Type B pancreatic cell (in vitro differentiated cells): ENCODE data around the gene DEFB127. TPM values are rescaled to one million over a fixed set of nuclear protein-coding genes. Genes with fewer than 3 reads are reported as not detected.
"Not testable (repeated sequence)": the region's sequence is repeated elsewhere in the genome, so short reads cannot be mapped to it uniquely, and the experiment has no call there.

Experiments
- DNase-seq: peaks from one replicate; pipeline ENCODE4 v3.0.0; 2021; ENCODE audit warnings: mixed read lengths; ENCODE audit not compliant: unreplicated experiment; ENCODE audit errors: extremely low spot score
- H3K27ac Mint-ChIP-seq: 2 replicates; pipeline ENCODE4 v1.8.0; 2021; ENCODE audit warnings: mild to moderate bottlenecking, mixed read lengths
- H3K27me3 Mint-ChIP-seq: 2 replicates; pipeline ENCODE4 v1.8.0; 2021; ENCODE audit warnings: mixed read lengths
- H3K36me3 Mint-ChIP-seq: 2 replicates; pipeline ENCODE4 v1.8.0; 2021; ENCODE audit warnings: mixed read lengths
- H3K4me1 Mint-ChIP-seq: one replicate; pipeline ENCODE4 v1.8.0; 2021; ENCODE audit warnings: mixed read lengths; ENCODE audit not compliant: unreplicated experiment
- H3K4me3 Mint-ChIP-seq: 2 replicates; pipeline ENCODE4 v1.8.0; 2021; ENCODE audit warnings: mild to moderate bottlenecking, mixed read lengths
- H3K9me3 Mint-ChIP-seq: 2 replicates; pipeline ENCODE4 v1.8.0; 2021; ENCODE audit warnings: mixed read lengths
- CTCF ChIP-seq: fragments of 200-600 bp; sonication (generic); conservative IDR thresholded peaks from 2 replicates; pipeline ENCODE4 v1.5.0; 2021; ENCODE audit warnings: antibody characterized with exemption, mild to moderate bottlenecking
- long read RNA-seq: library from polyadenylated mRNA; unstranded; transcript quantifications from one replicate; pipeline ENCODE4 v2.0.0, GENCODE V29; 2020
- total RNA-seq: library from RNA; stranded (reverse); gene quantifications from 2 replicates; pipeline ENCODE4 v1.2.1, GENCODE V29; 2021; ENCODE audit warnings: low replicate concordance

Gene DEFB127
- not detected in 2 replicates for total RNA-seq
- long read RNA-seq, result 0 reads

GRCh38 chr20:157154-157553, at the start of gene DEFB127:
DEFB127 (plus strand) TSS chr20:157454; CDS start chr20:157545, 91 bp downstream.
- no peak for DNase-seq
- Mint-ChIP-seq H3K4me1 (no peaks in the 10 kb centered on the region), H3K36me3 (no peaks in the 10 kb centered on the region), H3K27ac (no peak within 1 kb of the TSS), H3K9me3 (no peaks in the 10 kb centered on the region), H3K4me3 (no peak within 1 kb of the TSS), H3K27me3 (peaks cover 41% of the 10 kb centered on the region)
- TF ChIP-seq CTCF, result no peak

GRCh38 chr20:112396-112795, 44.9 kb upstream of the DEFB127 start:
- Mint-ChIP-seq H3K36me3 (no peaks in the 10 kb centered on the region), H3K9me3 (peaks cover 4% of the 10 kb centered on the region), H3K27ac (no peak overlapping the region), H3K4me1 (no peaks in the 10 kb centered on the region), H3K27me3 (peaks cover 19% of the 10 kb centered on the region), H3K4me3 (no peak overlapping the region)
- no peak for DNase-seq
- no peak for TF ChIP-seq CTCF

- no peaks in the 10 kb centered on the region for H3K9me3 Mint-ChIP-seq
- peaks cover 20% of the 10 kb centered on the region for H3K27me3 Mint-ChIP-seq
- no peaks in the 10 kb centered on the region for H3K4me1 Mint-ChIP-seq
- no peak for DNase-seq
- no peaks in the 10 kb centered on the region for H3K36me3 Mint-ChIP-seq
- H3K27ac Mint-ChIP-seq, result no peak overlapping the region
- H3K4me3 Mint-ChIP-seq, result no peak overlapping the region
- TF ChIP-seq CTCF, result no peak
These were observed 39.7 kb upstream of the DEFB127 start for GRCh38 chr20:117518-117917.

- not testable (repeated sequence) for DNase-seq
These were observed 27.4 kb upstream of the DEFB127 start for GRCh38 chr20:129786-130323.

GRCh38 chr20:137668-138490, 19.4 kb upstream of the DEFB127 start:
- peak; percentile 50 for TF ChIP-seq CTCF
- H3K9me3 Mint-ChIP-seq, result peaks cover 13% of the 10 kb centered on the region
- H3K36me3 Mint-ChIP-seq, result no peaks in the 10 kb centered on the region
- no peak overlapping the region for H3K27ac Mint-ChIP-seq
- DNase-seq, result no peak
- no peak overlapping the region for H3K4me3 Mint-ChIP-seq
- no peaks in the 10 kb centered on the region for H3K4me1 Mint-ChIP-seq
- H3K27me3 Mint-ChIP-seq, result peaks cover 27% of the 10 kb centered on the region

More at GRCh38 chr20:129786-130323, 27.4 kb upstream of the DEFB127 start:
- not testable (repeated sequence) for H3K9me3 Mint-ChIP-seq, H3K4me1 Mint-ChIP-seq, H3K36me3 Mint-ChIP-seq, H3K4me3 Mint-ChIP-seq, H3K27ac Mint-ChIP-seq
- H3K27me3 Mint-ChIP-seq, result peaks cover 18% of the 10 kb centered on the region

GRCh38 chr20:142290-142689, 15.0 kb upstream of the DEFB127 start, which contains the start of gene DEFB126:
DEFB126 (plus strand) TSS chr20:142590; CDS start chr20:142629, 39 bp downstream.
- Mint-ChIP-seq H3K9me3 (peaks cover 5% of the 10 kb centered on the region), H3K4me1 (no peaks in the 10 kb centered on the region), H3K4me3 (no peak within 1 kb of the TSS), H3K36me3 (no peaks in the 10 kb centered on the region), H3K27ac (no peak within 1 kb of the TSS), H3K27me3 (peaks cover 56% of the 10 kb centered on the region)
- no peak for TF ChIP-seq CTCF
- no peak for DNase-seq
